Colon (tissue), 2 donors: ENCODE measurements around the gene NECTIN4.
"Not testable (repeated sequence)": the region's sequence is repeated elsewhere in the genome, so short reads cannot be mapped to it uniquely, and the experiment has no call there.

Experiments used
- FAIRE-seq: peaks from 2 replicates; lab custom pipeline; 2012; peaks lifted over from hg19 to GRCh38; lab: Jason Lieb, UNC
- donor health status: control.
- donor health status: control.

NECTIN4 gene

GRCh38 chr1:161082483-161082882 is 6.9 kb downstream of the NECTIN4 start:
- no peak for FAIRE-seq

- FAIRE-seq: no peak
Measured at GRCh38 chr1:161081519-161081918, 7.8 kb downstream of the NECTIN4 start.

GRCh38 chr1:161080441-161081405 is 8.6 kb downstream of the NECTIN4 start:
- FAIRE-seq: no peak

GRCh38 chr1:161079436-161080110 is 9.8 kb downstream of the NECTIN4 start:
- no peak for FAIRE-seq

GRCh38 chr1:161077426-161077825 is 11.9 kb downstream of the NECTIN4 start:
- no peak for FAIRE-seq

GRCh38 chr1:161076410-161076809 is 12.9 kb downstream of the NECTIN4 start:
- FAIRE-seq: no peak

GRCh38 chr1:161074676-161075368 is 14.5 kb downstream of the NECTIN4 start:
- no peak for FAIRE-seq

GRCh38 chr1:161073474-161074121 is 15.8 kb downstream of the NECTIN4 start:
- no peak for FAIRE-seq

GRCh38 chr1:161072751-161073449 is 16.5 kb downstream of the NECTIN4 start:
- FAIRE-seq: no peak

- FAIRE-seq: no peak
Measured at GRCh38 chr1:161071886-161072371, 17.4 kb downstream of the NECTIN4 start.

GRCh38 chr1:161070761-161071160 is 18.6 kb downstream of the NECTIN4 start:
- no peak for FAIRE-seq

GRCh38 chr1:161069731-161070270 is 19.6 kb downstream of the NECTIN4 start, which contains the start of gene ARHGAP30:
Gene ARHGAP30 (minus strand): TSS chr1:161069891. CDS start chr1:161069624, 267 bp downstream.
- FAIRE-seq: no peak

- no peak for FAIRE-seq
Measured at GRCh38 chr1:161069241-161069640, 20.1 kb downstream of the NECTIN4 start.

- no peak for FAIRE-seq
Measured at GRCh38 chr1:161068306-161069234, 20.8 kb downstream of the NECTIN4 start.

- no peak for FAIRE-seq
Measured at GRCh38 chr1:161066694-161067093, 22.7 kb downstream of the NECTIN4 start.

GRCh38 chr1:161065681-161066080 is 23.7 kb downstream of the NECTIN4 start:
- FAIRE-seq: not testable (repeated sequence)

GRCh38 chr1:161063936-161064335 is 25.4 kb downstream of the NECTIN4 start:
- FAIRE-seq: not testable (repeated sequence)

- no peak for FAIRE-seq
Measured at GRCh38 chr1:161061419-161061818, 27.9 kb downstream of the NECTIN4 start.

- FAIRE-seq: no peak
Measured at GRCh38 chr1:161059293-161059692, 30.1 kb downstream of the NECTIN4 start.

- FAIRE-seq: no peak
Measured at GRCh38 chr1:161054805-161055204, 34.6 kb downstream of the NECTIN4 start.
